ENCODE results near the gene KIAA1671. TPM values are rescaled to one million over a fixed set of nuclear protein-coding genes. Genes with fewer than 3 reads are reported as not detected.
"Not testable (repeated sequence)": the region's sequence is repeated elsewhere in the genome, so short reads cannot be mapped to it uniquely, and the experiment has no call there.

Gene KIAA1671
- polyA plus RNA-seq, 5 donors: 18.5 to 22.7 (median 19.8) TPM

DNA sequence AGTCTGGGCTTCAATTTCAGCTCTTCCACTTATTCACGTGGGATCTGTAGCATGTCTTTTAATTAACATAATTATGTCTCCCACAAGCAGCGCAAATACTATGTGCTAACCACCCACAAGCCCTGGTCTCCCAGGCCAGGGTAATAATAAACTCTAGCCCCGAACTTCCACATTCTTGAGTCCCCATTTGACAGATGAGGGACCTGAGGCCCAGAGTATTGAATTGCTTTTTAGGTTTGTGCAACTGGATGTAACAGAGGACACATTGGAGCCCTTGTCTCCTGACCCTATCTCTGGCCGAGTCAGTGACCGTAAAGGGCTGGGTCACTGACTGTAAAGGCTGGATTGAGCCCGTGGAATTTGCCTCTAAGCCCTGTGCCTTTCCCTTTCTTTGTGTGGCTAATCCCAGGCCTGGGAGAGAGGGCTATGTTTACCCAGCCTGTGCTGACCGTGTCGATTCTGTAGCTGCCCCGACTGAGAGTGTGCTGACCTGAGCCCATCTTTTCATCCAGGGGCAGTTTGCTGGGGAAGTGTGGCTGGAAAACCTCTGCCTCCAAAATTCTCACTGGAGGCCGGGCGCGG is 270.8 kb downstream of the KIAA1671 start:
- no peak for DNase-seq

DNA sequence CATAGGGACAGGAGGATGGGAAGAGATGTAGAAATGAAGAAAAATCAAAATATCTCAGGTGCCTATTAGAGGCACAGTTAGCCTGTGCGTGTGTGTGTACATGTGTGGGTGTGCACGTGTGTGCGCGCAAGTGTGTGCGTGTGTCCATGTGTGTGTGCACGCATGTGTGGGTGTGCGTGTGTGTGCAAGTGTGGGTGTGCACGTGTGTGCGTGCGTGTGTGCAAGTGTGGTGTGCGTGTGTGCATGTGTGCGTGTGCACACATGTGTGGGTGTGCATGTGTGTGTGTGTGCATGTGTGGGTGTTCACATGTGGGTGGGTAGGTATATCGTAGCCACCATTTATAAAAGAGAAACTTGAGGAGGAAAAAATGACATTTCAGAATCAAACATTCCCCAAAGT is 276.3 kb downstream of the KIAA1671 start:
- no peak for DNase-seq

DNA sequence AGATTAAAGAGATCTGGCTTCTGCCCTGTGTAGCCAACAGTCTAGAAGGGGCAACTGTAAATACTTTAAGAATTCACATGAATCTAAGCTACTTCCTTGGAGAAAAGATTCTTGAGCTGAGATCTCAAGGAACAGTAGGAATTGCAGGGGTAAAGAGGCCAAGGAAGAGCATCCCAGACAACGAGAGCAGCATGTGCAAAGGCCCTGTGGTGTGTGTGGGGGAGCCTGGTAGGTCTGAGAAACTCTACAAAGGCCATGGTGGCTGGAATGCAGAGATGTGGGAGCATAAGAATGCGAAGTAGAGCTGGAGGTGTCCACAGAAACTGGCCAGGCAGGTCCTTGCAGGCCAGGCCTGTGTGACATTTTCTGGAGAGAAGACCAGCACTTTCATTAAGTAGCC is 278.2 kb downstream of the KIAA1671 start:
- DNase-seq: not testable (repeated sequence)

DNA sequence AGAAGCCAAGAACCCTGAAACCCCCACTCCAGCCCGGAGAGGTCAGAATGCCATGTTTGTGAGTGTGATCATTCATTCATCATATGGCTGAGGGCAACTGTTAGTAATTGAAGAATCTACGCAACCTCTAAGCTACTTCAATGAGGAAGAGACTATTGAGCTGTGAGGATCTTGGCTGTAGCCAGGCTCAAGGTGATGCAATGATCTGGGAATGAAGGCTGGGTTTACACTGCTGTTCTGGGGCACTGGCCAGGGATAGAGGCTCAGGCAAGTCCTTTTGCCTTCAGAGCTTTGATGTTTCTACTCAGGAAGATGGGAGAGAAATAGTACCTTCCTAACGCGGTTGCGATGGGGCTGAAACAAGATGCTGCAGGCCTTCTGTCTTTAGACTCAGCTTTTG is 279.8 kb downstream of the KIAA1671 start:
- no peak for DNase-seq

DNA sequence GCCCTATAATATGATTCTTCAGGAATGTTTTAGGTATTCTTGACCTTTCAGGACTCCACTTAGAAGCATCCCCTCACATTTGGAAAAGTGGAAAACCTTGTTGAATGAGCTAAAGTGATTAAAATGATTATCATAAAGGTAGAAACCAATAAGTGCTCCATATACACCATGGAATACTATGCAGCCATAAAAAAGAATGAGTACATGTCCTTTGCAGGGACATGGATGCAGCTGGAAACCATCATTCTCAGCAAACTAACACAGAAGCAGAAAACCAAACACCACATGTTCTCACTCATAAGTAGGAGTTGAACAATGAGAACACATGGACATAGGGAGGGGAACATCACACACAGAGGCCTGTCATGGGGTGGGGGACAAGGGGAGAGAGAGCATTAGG is 281.2 kb downstream of the KIAA1671 start:
- not testable (repeated sequence) for DNase-seq

DNA sequence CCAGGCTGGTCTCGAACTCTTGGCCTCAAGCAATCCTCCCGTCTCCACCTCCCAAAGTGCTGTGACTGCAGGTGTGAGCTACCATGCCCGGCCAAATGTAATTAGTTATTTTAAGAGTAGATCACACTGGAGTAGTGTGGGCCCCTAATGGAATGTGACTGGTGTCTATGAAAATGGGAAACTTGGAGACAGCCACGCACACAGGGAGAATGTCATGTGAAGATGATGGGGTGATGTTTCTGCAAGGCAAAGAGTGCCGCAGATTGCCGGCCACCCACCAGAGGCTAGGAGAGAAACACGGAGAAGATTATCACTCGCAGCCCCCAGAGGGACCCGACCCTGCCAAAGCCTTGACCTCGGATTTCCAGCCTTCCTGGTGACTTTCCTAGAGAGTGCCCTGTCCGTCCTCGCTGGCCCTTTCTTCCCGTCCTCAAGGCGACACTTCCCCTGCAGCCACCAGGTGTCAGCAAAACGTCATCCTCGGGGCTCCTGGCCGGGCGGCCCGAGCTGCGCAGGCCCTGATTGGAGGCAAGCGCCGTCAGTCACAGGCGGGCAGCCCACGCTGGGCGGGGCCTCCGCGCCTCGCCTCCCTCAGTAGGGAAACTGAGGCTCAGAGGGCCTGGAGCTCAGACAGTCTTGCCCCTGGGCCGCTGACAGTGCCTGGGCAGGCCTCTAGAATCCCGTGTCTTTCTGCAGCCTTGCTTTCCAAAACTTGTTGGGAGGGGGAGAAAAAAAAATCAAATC is 283.2 kb downstream of the KIAA1671 start:
- DNase-seq: peak; percentile 57 to 59

DNA sequence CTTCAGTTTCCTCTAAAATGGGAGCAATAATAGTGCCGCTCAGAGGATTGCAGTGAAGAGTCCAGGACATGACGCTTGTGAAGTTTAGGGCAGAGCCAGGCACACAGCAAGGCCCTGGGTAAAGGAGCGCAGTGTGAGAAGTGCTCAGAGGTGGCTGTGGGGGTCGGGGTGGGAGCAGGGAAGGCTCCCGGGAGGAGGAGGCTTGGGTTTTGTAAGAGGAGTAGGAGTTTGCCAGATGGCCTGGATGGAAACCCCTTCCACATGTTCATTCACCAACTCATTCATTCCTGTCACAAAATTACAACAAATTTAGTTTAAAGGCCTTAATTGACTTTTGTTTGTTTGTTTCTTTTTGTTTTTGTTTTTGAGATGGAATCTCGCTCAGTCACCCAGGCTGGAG is 283.9 kb downstream of the KIAA1671 start:
- no peak for DNase-seq

DNA sequence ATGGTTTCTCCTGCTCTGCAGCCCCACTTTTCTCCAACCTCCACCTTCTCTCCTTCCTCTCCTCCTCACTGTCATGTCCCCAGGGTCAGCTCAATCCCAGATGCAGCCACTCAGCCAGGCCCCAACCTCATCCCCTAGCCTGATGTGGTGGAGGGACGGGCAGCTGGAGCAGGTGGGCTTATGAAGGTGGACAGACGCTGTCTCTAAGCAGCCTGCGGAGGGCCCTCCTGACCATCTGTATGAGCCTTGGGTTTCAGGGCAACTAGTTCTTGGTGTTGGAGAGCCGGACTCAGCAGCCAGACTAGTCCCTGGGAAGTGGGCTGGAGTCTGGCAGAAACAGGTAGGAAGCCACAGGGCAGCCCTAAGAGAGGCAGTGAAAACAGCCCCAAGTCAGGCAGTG is 285.0 kb downstream of the KIAA1671 start:
- no peak for DNase-seq

DNA sequence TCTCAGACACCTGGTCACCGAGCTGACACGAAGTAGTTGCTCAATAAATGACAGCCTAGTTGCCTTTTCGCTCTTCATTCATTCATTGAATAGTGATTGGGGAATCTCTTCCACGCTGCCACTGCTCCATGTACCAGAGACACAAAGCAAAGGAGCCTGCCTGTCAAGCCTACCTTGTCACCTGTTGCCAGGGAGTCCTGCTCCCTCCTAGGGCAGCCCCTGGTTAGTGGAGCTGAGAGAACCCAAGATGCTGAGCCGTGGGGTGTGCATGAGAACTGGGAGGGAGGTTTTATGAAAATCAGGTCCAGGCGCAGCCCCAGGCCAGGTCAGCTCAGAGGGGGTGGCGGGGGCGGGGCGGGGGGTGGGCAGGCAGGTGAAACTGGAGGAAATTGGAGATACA is 285.5 kb downstream of the KIAA1671 start:
- not testable (repeated sequence) for DNase-seq

Other genes with a start within 250 kb of the KIAA1671 start
- under 1 TPM in 1 of 5 donors, not detected in 4; 0.04 TPM for gene PIWIL3, start 178.0 kb upstream of the KIAA1671 start, polyA plus RNA-seq (ENCODE audit: insufficient read depth in 1 of 5, insufficient read length in 5 of 5, low replicate concordance in 1 of 5)
- 1 to 10 TPM; 2.8 to 4.7 (median 4.2) TPM for gene SGSM1, start 146.5 kb upstream of the KIAA1671 start, polyA plus RNA-seq (ENCODE audit: insufficient read depth in 1 of 5, insufficient read length in 5 of 5, low replicate concordance in 1 of 5)
- gene LHFPL7, start 6.0 kb upstream of the KIAA1671 start, polyA plus RNA-seq (ENCODE audit: insufficient read depth in 1 of 5, insufficient read length in 5 of 5, low replicate concordance in 1 of 5): under 1 TPM in 4 of 5 donors, not detected in 1; 0.14 to 0.45 (median 0.26) TPM
- gene CRYBB3, start 247.1 kb downstream of the KIAA1671 start, polyA plus RNA-seq (ENCODE audit: insufficient read depth in 1 of 5, insufficient read length in 5 of 5, low replicate concordance in 1 of 5): under 1 TPM in 4 of 5 donors, not detected in 1; 0.19 to 0.42 (median 0.32) TPM